NCI-H510A (cell line): ENCODE measurements around the gene FGF3.

Experiments used
- DNase-seq: peaks from one replicate; lab custom pipeline; 2025; lab: John Stamatoyannopoulos, UW

Gene FGF3

DNA sequence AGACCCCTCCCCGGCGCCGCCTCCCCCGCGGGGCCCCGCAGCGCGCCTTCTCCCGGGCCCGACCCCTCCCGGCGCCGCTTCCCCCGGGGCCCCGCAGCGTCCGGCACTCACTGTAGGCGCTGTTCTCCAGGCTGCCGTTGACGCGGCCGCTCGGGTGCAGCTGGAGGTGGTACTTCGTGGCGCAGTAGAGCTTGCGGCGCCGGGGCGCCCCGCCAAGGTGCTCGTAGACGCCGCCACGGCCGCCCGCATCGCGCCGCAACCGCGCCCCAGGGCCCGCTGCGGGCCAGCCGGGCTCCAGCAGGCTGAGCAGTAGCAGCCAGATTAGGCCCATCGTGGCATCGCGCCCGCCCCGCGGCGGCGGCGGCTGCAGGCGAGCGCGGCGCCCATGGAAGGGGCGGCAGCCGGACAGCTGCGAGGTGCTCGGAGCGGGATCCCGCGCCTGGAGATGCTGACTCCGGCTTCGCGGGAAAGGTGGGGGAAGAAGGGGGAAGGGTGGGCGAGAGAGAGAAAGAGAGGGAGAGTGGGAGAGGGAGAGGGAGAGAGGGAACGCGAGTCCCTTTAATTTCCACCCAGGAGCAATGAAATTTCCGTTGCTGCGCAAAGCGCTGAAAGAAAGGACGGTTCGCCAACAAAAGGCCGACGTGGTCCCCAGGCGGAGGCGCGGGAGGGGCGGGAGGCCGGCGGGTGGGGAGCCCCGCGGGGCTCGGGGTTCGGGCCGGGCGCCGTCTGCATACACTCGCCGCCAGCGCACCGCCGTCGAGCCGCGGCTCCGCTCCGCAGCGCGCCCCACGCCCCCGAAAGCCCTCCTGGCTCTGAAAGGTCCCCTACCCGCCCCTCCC lies at the start of gene FGF3:
Gene FGF3 (minus strand): TSS at position 814 of the 839 bp plus-strand sequence. CDS start 483 bp downstream, at position 331.
- no peak for DNase-seq

DNA sequence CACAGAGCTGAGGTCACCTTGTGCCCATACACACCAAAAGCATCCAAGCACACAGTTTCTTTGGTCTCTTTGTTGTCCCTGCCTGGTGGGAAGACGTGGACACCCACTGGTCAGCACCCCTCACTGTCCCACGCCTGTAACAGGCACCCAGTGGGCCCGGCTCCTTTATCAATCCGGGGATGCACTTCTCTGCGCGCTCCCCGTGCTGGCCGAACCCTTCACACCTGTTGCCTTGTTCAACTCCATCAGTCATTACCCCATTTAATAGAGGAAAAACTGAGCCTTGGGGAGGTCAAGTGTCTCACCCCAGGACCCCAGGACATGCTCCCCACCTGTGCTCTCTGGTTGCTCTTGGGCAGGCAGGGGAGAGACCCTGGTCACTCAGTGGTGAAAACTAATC lies 49.7 kb upstream of the FGF3 start:
- no peak for DNase-seq

DNA sequence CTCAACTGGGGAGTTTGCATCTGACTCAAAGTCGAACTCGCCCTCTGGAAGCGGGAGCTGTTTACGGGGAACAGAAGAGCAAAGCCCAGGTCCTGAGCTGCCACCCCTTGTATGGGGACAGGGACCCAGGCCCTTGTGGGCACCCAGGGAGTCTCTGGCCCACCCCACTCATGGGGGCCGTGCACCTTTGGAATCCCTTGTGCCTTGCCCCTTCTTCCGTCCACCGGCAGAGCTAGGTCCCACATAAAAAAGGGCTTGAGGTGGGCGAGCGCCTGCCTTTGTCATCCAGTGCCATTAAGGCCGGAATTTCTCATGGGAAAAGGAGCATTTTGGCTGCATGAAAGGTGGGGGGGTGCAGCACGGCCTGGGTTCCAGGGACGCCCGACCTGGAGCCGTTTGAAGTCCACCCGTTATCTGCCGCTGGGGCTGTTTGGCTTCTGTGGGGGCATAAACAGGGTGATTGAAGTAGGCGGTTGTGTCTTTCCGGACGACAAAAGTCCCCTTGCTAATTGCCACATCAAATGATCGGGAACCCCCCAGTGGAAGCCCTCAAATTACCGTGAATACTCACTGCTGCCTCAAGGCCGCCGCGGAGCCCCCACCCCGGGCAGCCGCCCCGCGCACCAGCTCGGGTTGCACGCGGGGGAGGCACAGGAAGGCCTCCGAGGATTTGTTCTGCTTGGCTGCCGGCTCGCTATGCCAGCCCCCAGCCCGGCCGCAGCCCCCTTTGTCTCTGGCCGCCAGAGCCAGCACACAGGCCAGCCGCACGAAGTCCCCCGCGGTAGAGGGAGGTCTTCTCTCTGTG lies 49.0 kb upstream of the FGF3 start:
- DNase-seq: no peak

DNA sequence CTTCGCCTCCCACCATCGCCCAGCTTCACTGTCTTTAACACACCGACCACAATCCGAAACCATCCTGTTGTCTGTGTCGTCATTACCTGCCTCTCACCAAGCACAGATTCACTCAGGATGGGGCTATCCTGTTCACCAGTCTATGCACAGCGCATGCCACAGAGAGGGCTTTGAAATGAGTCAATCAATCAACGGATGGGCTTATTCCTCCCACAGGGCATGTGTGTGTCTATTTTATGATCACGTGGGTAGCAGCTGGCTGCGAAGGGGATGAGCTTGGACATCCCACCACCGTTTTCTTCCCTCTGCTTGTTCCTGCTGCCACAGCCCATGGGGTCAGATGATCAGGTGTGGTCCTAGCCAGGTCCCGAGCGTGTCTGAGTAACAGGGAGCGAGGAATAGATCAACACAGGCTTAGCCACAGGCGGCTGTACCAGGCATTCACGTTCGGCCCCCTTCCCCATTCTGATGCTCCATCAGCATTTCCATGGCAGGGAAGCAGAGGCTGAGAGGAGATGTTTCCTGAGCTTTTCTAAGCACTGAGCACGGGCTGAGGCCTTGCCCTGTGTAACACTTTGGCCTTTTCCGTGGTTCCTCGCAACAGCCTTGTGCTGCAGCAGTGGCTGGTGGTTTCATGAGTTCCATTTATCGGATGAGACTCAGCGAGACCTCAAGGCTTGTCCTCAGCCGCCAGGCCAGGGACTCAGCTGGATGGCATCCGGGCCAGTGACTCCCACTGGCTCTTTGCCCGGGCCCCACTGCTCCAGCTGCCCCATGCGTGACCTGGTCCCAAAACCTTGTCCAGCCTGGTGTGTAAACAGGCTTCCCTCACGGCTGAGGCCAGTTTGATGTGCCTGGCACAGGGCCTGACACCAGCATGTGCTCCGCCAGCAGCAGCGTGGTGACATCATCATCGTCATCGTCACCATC lies 48.1 kb upstream of the FGF3 start:
- DNase-seq: no peak

DNA sequence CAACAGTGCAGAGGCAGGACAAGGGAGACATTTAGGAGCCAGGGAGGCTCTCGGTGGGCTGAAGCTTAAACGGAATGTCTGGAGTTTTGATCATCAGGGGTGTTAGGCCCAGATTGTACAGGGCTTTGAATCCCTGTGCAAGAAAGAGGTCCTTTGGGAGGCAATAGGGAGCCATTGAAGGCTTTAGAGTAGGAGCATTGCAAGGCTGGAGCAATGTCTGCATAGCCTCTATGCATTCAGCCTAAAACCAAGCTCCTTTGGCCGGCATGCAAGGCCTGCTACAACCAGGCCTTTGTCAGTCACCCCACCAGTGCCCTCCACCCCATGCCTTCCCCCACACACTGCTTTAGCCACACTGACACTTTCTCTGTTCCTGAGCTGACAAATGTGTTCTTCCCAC lies 47.4 kb upstream of the FGF3 start:
- DNase-seq: no peak

DNA sequence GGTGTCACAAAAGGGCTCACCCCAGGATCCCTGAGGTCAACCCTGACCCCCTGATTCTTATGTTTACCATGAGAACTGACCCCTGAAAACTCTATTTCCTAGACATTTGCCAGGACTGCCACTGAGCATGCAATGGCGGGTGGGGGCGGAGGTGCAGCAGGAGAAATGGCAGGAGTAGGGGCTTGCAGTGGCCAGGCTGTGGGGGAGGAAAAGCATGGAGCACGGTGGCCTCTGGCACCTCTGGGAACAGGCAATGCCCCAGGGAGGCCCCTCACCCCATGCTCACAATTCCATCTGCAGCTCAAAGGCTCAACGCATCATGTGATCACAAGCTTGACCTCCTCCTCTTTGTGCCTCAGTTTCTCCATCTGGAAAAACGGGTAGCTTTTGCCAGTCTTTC lies 46.5 kb upstream of the FGF3 start:
- no peak for DNase-seq

DNA sequence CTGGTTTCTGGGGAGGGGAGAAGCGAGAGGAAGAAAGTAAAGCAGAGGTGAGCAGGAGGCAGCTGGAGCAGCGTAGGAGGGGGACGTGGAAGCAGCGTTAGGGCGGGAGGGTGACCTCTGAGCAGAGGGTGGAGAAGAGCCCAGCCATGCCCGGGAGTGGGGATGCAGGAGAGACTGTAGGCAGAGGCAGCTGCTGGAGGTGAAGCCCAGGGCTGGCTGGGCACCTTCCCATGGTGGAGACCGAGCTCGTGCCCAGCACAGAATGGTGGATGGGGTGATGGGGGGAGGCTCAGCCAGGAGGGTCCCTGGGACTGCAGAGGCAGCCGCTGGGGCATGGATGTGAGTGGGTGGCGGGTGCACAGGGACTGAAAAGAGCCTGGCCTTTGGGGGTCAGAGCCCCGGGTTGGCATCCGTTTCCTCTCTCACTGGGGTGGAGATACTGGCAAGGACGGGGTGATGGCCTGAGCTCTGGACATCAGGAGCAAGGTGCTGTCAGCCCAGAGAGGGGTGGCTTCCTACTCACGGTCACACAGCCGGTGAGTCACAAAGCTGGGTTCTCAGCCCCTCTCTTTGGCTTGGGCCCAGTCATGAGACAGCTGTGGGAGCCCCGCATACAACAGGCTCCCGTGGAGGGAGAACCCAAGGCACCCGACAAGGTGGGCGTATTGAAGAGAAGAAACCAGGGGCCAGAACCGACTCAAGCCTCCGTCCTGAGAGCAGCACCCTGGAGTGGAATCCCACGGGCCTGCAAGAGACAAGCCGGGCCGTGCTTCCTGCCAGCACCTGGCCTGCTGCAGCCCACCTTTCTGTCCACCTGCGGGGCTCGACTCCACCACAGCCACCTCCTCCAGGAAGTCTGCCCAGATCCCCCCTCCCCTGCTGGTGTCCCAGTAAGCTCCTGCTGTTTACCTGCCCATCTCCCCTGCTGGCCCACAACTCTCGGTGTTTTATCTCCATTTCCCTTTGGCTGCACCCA lies 45.8 kb upstream of the FGF3 start:
- no peak for DNase-seq

DNA sequence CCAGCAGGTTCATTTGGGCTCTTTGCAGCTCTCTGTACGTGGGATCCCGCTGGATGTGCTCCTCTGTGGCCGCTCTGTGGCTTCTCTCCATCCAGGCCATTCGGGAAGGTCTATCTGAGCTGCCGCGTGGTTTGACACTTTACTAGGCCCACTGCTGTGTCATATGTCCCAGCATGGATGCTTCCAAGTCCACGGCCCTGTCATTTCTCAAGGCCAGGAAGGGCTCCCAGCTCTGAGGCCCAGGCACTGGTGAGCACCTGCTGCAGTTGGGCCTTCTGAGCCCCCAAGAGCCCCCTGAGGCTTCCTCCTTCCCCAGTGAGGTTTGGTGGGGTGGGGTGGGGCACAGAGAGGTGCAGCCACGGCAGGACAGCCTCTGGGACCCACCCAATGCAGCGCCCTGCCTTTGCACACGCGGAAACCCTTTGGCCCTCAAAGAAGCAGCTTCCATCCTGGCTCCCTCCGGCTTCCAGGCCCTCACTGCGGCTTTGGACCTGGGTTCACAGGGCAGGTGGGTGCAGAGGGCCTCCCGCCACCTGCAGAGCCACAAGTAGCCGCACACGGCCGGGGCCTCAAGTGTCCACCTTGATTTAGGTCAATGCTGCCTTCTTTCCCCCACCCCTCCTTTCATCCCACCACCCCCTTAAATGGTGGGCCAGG lies 44.5 kb upstream of the FGF3 start:
- no peak for DNase-seq

DNA sequence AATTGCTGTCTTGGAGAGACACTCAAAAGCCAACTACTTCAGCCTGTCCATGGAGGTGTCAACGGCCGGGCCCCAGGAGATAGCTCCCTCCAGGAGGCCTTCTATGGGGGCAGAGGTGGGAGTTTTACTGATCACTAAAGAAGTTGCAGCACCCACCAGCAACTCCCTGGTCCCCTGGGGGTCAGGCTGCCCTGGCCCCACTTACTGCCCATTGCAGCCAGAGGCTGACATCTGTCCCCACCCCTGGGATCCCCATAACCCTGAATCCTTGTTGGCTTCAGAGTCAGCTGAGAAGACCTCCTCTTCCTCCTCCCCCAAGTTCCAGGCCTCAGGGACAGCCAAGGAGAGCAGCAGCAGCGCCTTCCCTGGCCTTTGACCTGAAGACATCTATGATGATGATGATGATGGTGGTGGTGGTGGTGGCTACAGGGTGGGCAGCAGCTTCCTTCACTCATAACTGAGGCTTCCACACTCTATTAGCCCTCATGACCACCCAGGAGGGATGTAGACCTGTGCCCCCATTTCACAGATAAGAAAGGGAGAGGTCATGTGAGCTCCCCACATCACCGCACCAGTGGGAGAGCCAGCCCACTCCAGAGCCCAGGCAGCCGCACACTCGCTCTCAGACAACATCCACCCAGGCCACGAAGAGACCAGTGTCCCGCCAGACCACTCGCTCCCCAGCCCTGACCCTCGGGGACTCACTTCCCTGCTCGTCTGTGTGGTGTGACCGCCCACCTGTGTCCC lies 43.8 kb upstream of the FGF3 start:
- no peak for DNase-seq

DNA sequence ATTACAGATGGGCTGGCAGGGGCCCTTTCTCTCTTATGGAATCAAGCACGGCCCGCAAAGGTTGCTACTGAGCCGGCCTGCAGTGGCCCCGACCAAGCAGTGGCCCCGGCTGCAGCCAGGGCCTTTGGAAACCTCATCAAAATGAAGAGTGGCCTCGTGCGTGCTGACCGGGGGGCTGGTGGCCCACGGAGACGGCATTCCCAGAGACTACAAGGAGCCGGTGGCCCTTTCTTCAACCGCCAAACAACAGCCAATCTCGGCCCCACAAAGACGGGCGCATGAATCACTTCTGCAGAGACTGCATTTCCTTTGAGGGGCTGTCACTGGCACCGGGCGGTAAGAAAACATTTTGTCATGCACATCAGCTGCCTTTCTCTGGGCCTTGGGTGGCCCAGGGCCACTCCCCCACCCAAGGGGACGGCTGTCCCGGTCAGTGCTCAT lies 43.1 kb upstream of the FGF3 start:
- DNase-seq: no peak

DNA sequence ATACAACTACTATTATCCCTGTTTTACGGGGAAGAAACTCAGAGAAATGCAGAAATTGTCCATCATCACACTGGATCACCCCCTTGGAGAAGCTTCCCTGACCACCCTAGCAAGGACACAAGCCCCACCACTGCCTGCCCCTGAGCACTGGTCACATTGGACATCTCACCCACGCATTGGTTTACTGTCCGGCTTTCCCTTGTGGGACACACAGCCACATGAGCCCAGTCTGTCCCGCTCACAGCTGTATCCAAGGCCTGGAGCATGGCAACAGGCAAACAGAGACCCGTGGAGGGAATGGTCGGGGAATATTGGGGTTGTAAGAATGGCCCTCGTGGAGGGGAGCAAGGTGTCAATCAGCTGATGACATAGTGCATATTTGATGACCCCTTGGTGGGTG lies 42.7 kb upstream of the FGF3 start:
- no peak for DNase-seq

DNA sequence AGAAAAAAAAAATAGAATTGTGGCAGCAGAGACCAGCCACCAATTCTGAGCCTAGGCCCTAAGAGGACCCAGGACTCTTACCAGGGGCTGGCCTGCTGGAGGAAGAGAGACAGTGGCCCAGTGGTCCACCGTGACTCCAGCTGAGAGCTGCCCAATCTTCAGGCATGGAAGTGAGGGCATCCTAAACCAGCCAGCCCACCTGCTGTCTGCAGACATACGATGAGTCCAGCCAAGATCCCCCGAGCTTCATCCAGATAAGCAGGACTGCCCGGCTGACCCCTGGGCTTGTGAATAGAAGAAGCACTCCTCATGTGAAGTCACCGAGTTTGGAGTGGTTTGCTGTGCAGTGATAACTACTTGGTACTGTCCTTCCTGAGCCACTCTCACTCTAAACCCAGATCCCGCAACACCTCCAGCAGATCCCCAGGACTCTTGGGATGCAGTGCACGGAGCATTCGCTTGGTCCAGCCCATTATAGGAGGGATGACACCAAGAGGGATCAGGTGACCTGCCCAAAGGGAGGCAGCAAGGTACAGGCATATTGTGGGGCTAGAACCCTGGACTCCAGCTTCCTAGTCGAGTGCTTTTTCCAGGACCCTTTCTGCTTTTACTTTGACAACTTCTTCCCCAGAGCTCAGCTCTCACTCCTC lies 41.7 kb upstream of the FGF3 start:
- DNase-seq: no peak

DNA sequence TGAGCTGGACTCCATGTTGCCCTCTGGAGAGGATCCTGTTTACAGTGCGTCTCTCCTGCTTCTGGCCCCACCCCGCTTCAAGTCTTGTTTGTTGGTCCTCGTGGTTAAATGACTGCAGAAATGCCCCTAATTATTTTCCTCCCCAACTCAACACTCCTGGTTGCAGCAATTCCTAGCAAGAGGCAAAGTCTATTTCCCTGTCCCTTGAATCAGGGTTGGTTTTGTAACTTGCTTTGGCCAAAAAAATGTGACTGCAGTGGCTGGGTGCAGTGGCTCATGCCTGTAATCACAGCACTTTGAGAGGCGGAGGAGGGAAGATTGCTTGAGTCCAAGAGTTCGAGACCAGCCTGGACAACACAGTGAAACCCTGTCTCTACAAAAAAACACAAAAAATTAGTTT lies 41.0 kb upstream of the FGF3 start:
- no peak for DNase-seq

DNA sequence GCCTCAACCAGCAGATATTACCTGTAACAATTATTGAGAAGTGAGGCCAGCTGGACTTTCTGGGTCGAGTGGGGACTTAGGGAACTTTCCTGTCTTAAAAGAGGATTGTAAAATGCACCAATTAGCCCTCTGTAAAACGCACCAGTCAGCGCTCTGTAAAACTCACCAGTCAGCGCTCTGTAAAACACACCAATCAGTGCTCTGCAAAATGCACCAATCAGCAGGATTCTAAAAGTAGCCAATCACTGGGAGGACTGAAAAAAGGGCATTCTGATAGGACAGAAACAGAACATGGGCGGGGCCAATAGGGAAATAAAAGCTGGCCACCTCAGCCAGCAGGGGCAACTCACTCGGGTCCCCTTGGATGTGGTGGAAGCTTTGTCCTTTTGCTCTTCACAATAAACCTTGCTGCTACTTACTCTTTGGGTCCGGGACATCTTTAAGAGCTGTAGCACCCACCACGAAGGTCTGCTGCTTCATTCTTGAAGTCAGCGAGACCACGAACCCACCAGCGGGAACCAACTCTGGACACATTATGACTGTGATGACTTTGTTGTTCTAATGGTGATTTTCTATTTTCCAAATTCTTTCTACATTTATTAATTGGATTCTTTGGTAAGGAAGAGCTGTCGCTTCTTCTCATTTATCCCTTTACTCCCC lies 40.2 kb upstream of the FGF3 start:
- no peak for DNase-seq

DNA sequence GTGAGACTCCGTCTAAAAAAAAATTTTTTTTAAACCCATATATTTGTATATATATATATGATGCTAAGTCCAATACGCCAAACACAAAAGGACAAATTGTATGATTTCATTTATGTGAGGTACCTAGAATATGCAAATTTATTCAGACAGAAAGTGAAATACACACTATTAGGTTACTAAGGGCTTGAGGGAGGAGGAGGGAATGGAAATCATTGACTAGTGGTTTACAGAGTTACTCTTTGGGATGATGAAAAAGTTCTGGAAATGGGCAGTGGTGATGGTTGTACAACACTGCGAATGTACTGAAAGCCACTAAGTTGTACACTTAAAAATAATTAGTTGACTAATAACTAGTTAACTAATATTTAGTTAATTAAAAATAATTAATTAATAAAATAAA lies 36.2 kb upstream of the FGF3 start:
- no peak for DNase-seq

DNA sequence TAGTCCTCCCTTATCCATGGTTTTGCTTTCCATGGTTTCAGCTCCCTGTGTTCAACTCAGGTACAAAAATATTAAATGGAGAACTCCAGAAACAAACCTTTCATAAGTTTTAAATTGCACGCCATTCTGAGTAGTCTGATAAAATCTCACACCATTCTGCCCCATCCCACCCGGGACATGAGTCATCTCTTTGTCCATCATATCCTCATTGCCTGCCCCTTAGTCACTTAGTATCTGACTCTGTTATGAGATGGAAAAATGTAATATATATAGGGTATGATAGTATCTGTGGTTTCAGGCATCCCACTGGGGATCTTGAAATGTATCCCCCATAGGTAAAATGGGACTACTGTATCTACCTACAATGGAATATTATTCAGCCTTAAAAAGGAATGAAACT lies 35.5 kb upstream of the FGF3 start:
- DNase-seq: no peak

DNA sequence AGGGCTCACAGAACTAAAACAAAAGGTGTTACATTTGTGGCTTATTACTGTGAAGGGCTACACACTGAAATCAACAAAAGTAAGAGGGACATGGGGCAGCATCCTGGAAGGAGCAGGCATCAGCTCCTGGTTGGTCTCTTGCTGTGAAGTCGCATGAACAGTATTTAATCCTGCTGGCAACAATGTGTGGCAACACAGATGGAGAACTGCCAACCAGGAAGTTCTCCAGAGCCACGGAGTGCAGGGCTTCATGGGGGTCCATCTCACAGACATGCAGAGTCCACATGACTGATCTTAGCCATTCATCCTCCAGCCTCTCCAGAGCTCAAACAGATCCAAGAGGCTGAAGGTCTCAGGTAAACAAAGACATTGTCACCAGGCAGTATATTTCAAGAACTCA lies 32.8 kb upstream of the FGF3 start:
- DNase-seq: no peak

DNA sequence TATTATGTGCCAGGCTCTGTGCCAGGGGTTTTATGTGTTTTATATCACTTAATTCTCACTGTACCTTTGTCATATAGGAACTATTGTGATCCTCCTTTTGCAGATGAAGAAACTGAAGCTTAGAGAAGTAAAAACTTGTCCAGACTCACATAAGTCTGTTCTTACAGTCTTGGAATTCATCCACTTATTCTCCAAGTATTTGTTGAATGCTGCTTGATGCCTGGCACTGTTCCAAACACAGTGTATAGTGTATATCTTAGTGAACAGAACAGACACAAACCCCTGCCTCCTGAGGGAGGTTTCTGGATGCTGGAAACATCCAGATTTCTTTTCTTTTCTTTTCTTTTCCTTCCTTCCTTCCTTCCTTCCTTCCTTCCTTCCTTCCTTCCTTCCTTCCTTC lies 29.0 kb upstream of the FGF3 start:
- DNase-seq: no peak

DNA sequence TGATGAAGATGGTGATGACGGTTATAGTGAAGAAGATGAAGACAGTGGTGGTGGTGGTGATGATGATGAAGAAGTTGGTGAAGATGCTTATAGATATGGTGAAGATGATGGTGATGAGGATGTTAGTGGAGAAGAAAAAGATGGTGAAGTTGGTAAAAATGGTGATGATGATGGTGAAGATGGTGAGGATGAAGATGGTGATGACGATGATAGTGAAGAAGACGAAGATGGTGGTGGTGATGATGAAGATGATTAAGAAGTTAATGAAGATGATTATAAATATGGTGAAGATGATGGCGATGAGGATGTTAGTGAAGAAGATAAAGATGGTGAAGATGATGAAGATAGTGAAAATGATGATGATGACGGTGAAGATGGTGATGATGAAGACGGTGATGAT lies 25.2 kb upstream of the FGF3 start:
- DNase-seq: no peak
